Measurements from ENCODE around the gene DPP6. TPM values are rescaled to one million over a fixed set of nuclear protein-coding genes. Genes with fewer than 3 reads are reported as not detected.

DPP6 gene
- total and polyA plus RNA-seq, 2 donors (not counting 1 experiment from before 2014, with no cell fraction given): not detected

DNA sequence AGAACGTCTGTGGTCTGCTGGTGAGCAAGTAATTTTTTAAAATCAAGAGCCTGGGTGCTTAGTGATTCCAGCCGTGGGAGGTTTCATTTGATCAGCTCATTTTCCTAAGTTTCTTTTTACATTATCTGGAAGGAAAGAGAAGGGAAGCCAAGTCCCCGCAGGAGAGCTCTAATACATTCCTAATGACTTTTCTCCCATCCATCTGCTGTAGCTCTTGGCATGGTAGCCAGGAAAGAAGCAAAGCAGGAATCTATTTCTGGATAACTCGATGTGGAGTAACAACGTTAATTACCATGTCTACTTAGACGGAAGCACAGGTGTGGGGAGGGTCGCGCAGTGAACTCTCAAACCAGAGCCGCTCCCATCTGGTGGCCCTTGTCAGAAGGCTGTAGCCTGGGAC is 828.8 kb downstream of the DPP6 start:
- POLR2A ChIA-PET: no interaction called here
- Histone ChIP-seq H2AFZ (ENCODE audit: insufficient read depth, low read depth, low read length, poor library complexity, severe bottlenecking) (no peak overlapping the region), H3K4me2 (replicated peaks; ENCODE audit: low read depth, low read length, poor library complexity, severe bottlenecking) (no peak overlapping the region), H3K79me2 (ENCODE audit: control insufficient read depth, insufficient read depth, low read length) (no peaks in the 10 kb centered on the region), H3K9me3 (ENCODE audit: control extremely low read depth in 1 of 3, control insufficient read depth in 2 of 3, insufficient read depth in 1 of 3, low read length in 2 of 3) (peaks cover 0 to 17% (median 3%) of the 10 kb centered on the region in 3 donors), H3K9ac (ENCODE audit: low read length) (no peak overlapping the region), H3K4me1 (ENCODE audit: control insufficient read depth in 2 of 2, insufficient read depth in 2 of 2, low read length in 2 of 2) (no peaks in the 10 kb centered on the region), H3K4me3 (ENCODE audit: control extremely low read depth in 1 of 5, extremely low read depth in 1 of 5, insufficient read depth in 1 of 5, low read depth in 2 of 5, low read length in 4 of 5) (no peak overlapping the region), H3K36me3 (replicated peaks in 1 of 2; ENCODE audit: control extremely low read depth in 1 of 2, control insufficient read depth in 1 of 2, extremely low read depth in 1 of 2, insufficient read depth in 2 of 2, low read length in 1 of 2) (no peaks in the 10 kb centered on the region), H3K27ac (ENCODE audit: low read length in 2 of 2) (no peak overlapping the region), H4K20me1 (ENCODE audit: control insufficient read depth, insufficient read depth, low read length, poor library complexity, severe bottlenecking) (no peaks in the 10 kb centered on the region), H3K27me3 (replicated peaks in 1 of 4; ENCODE audit: control extremely low read depth in 1 of 4, control insufficient read depth in 3 of 4, insufficient read depth in 4 of 4, low read length in 3 of 4) (no peaks in the 10 kb centered on the region)
- H3K27ac Mint-ChIP-seq: no peak overlapping the region
- H3K4me1 Mint-ChIP-seq: no peaks in the 10 kb centered on the region
- peaks cover 4% of the 10 kb centered on the region for H3K27me3 Mint-ChIP-seq
- intact Hi-C loops (cut with micrococcal nuclease): no loop called here
- H3K4me3 Mint-ChIP-seq: no peak overlapping the region
- WGBS (ENCODE audit: insufficient coverage): 96% methylated on average over 6 of the region's 9 CpGs
- ATAC-seq (ENCODE audit: low read depth) (no peak), DNase-seq (no peak)
- TF ChIP-seq EZH2 (IDR thresholded peaks at IDR 0.05; ENCODE audit: borderline replicate concordance, insufficient read depth, low read depth, low read length, poor library complexity, severe bottlenecking): no peak
- TF ChIP-seq, protein P1, sequence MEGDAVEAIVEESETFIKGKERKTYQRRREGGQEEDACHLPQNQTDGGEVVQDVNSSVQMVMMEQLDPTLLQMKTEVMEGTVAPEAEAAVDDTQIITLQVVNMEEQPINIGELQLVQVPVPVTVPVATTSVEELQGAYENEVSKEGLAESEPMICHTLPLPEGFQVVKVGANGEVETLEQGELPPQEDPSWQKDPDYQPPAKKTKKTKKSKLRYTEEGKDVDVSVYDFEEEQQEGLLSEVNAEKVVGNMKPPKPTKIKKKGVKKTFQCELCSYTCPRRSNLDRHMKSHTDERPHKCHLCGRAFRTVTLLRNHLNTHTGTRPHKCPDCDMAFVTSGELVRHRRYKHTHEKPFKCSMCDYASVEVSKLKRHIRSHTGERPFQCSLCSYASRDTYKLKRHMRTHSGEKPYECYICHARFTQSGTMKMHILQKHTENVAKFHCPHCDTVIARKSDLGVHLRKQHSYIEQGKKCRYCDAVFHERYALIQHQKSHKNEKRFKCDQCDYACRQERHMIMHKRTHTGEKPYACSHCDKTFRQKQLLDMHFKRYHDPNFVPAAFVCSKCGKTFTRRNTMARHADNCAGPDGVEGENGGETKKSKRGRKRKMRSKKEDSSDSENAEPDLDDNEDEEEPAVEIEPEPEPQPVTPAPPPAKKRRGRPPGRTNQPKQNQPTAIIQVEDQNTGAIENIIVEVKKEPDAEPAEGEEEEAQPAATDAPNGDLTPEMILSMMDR (IDR thresholded peaks at IDR 0.05): no peak
- H3K9me3 Mint-ChIP-seq (ENCODE audit: insufficient read depth): no peaks in the 10 kb centered on the region
- CTCF ChIA-PET: no interaction called here

DNA sequence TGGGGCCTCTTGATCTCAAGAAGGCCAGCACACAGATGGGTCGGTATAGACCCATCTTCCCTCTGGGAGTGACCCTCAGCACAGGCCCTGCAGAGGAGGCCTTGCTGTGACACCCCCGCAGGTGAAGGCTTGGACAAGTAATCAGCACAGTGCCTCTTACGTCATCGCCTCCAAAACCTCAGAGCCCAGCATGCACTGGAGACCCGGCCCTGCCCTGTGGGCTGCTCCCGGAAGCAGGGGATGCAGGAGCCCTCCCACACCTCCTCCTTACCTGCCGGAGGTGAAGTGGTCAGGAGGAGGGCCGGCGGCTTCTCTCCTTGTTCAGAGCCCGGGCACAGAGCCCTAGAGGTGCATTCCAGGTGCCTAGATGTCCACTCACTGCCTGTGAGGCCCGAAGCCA is 829.3 kb downstream of the DPP6 start:
- Histone ChIP-seq H3K9me3 (ENCODE audit: control extremely low read depth in 1 of 3, control insufficient read depth in 2 of 3, insufficient read depth in 1 of 3, low read length in 2 of 3) (peaks cover 0 to 17% (median 3%) of the 10 kb centered on the region in 3 donors), H3K27ac (ENCODE audit: low read length in 2 of 2) (no peak overlapping the region), H2AFZ (ENCODE audit: insufficient read depth, low read depth, low read length, poor library complexity, severe bottlenecking) (no peak overlapping the region), H3K9ac (ENCODE audit: low read length) (no peak overlapping the region), H3K4me3 (ENCODE audit: control extremely low read depth in 1 of 5, extremely low read depth in 1 of 5, insufficient read depth in 1 of 5, low read depth in 2 of 5, low read length in 4 of 5) (no peak overlapping the region), H3K27me3 (replicated peaks in 1 of 4; ENCODE audit: control extremely low read depth in 1 of 4, control insufficient read depth in 3 of 4, insufficient read depth in 4 of 4, low read length in 3 of 4) (no peaks in the 10 kb centered on the region), H3K4me1 (ENCODE audit: control insufficient read depth in 2 of 2, insufficient read depth in 2 of 2, low read length in 2 of 2) (no peaks in the 10 kb centered on the region), H4K20me1 (ENCODE audit: control insufficient read depth, insufficient read depth, low read length, poor library complexity, severe bottlenecking) (no peaks in the 10 kb centered on the region), H3K4me2 (replicated peaks; ENCODE audit: low read depth, low read length, poor library complexity, severe bottlenecking) (no peak overlapping the region), H3K79me2 (ENCODE audit: control insufficient read depth, insufficient read depth, low read length) (no peaks in the 10 kb centered on the region), H3K36me3 (replicated peaks in 1 of 2; ENCODE audit: control extremely low read depth in 1 of 2, control insufficient read depth in 1 of 2, extremely low read depth in 1 of 2, insufficient read depth in 2 of 2, low read length in 1 of 2) (no peaks in the 10 kb centered on the region)
- no peak for DNase-seq
- ChIA-PET CTCF (no interaction called here), POLR2A (no interaction called here)
- peaks cover 4% of the 10 kb centered on the region for H3K27me3 Mint-ChIP-seq
- no peaks in the 10 kb centered on the region for H3K4me1 Mint-ChIP-seq
- no peaks in the 10 kb centered on the region for H3K9me3 Mint-ChIP-seq (ENCODE audit: insufficient read depth)
- H3K4me3 Mint-ChIP-seq: no peak overlapping the region
- intact Hi-C loops (cut with micrococcal nuclease): no loop called here
- no peak for ATAC-seq (ENCODE audit: low read depth)
- H3K27ac Mint-ChIP-seq: no peak overlapping the region
- 85% methylated on average over 7 of the region's 11 CpGs for WGBS (ENCODE audit: insufficient coverage)
- no peak for TF ChIP-seq EZH2 (IDR thresholded peaks at IDR 0.05; ENCODE audit: borderline replicate concordance, insufficient read depth, low read depth, low read length, poor library complexity, severe bottlenecking)
- TF ChIP-seq, protein P1 (IDR thresholded peaks at IDR 0.05): no peak

Measured in B cell (primary cell).